COR-L47 (cell line): ENCODE measurements around the gene COL1A2.
A peak's percentile ranks its signal among the peaks of the same experiment; 100 is the strongest.

Experiments
- DNase-seq: peaks from one replicate; lab custom pipeline; 2025; lab: John Stamatoyannopoulos, UW

Gene COL1A2

GRCh38 chr7:94394437-94395140 is at the start of gene COL1A2:
Gene COL1A2, plus strand, starts transcription at chr7:94394895. Its CDS starts 137 bp downstream, at chr7:94395032.
- DNase-seq, result no peak

- no peak for DNase-seq
Measured at GRCh38 chr7:94345907-94346306, 48.8 kb upstream of the COL1A2 start.

GRCh38 chr7:94348142-94348541 is 46.6 kb upstream of the COL1A2 start:
- DNase-seq, result no peak

GRCh38 chr7:94350734-94351133 is 44.0 kb upstream of the COL1A2 start:
- DNase-seq, result peak; percentile 80

- DNase-seq, result no peak
Measured at GRCh38 chr7:94351703-94352102, 43.0 kb upstream of the COL1A2 start.

GRCh38 chr7:94352887-94353286 is 41.8 kb upstream of the COL1A2 start:
- DNase-seq, result no peak

GRCh38 chr7:94354953-94355352 is 39.7 kb upstream of the COL1A2 start:
- DNase-seq, result no peak

GRCh38 chr7:94355454-94355853 is 39.2 kb upstream of the COL1A2 start:
- no peak for DNase-seq

GRCh38 chr7:94357076-94357475 is 37.6 kb upstream of the COL1A2 start:
- DNase-seq, result no peak

- no peak for DNase-seq
Measured at GRCh38 chr7:94360926-94361325, 33.8 kb upstream of the COL1A2 start.

GRCh38 chr7:94362276-94362675 is 32.4 kb upstream of the COL1A2 start:
- no peak for DNase-seq

GRCh38 chr7:94364816-94365215 is 29.9 kb upstream of the COL1A2 start:
- no peak for DNase-seq

- DNase-seq, result no peak
Measured at GRCh38 chr7:94366163-94366562, 28.5 kb upstream of the COL1A2 start.

- DNase-seq, result no peak
Measured at GRCh38 chr7:94366832-94367231, 27.9 kb upstream of the COL1A2 start.

GRCh38 chr7:94367949-94368348 is 26.7 kb upstream of the COL1A2 start:
- DNase-seq, result no peak

GRCh38 chr7:94368371-94368791 is 26.3 kb upstream of the COL1A2 start:
- DNase-seq, result peak; percentile 44

GRCh38 chr7:94374231-94374630 is 20.5 kb upstream of the COL1A2 start:
- DNase-seq, result no peak

GRCh38 chr7:94374721-94375566 is 19.8 kb upstream of the COL1A2 start:
- no peak for DNase-seq

- no peak for DNase-seq
Measured at GRCh38 chr7:94375691-94376090, 19.0 kb upstream of the COL1A2 start.

- DNase-seq, result no peak
Measured at GRCh38 chr7:94376281-94376680, 18.4 kb upstream of the COL1A2 start.

GRCh38 chr7:94378356-94378755 is 16.3 kb upstream of the COL1A2 start:
- no peak for DNase-seq

GRCh38 chr7:94380264-94380663 is 14.4 kb upstream of the COL1A2 start:
- no peak for DNase-seq

GRCh38 chr7:94382132-94382531 is 12.6 kb upstream of the COL1A2 start:
- no peak for DNase-seq
